IPS-18a (cell line): Measurements from ENCODE around the gene ESRRA.
A peak's percentile ranks its signal among the peaks of the same experiment; 100 is the strongest.
"Not testable (repeated sequence)": the region's sequence is repeated elsewhere in the genome, so short reads cannot be mapped to it uniquely, and the experiment has no call there.

ENCODE experiments used
- H3K27ac ChIP-seq: one replicate; pipeline ENCODE4 v1.5.1; 2013; ENCODE audit warnings: low read length
- H3K27me3 ChIP-seq: one replicate; pipeline ENCODE4 v1.6.1; 2013; ENCODE audit warnings: mild to moderate bottlenecking, low read length; ENCODE audit not compliant: control insufficient read depth, insufficient read depth
- H3K36me3 ChIP-seq: one replicate; pipeline ENCODE4 v1.6.1; 2013; ENCODE audit warnings: low read depth, low read length; ENCODE audit not compliant: control insufficient read depth
- H3K4me1 ChIP-seq: one replicate; pipeline ENCODE4 v1.6.1; 2013; ENCODE audit warnings: low read depth, low read length; ENCODE audit not compliant: control insufficient read depth
- H3K4me3 ChIP-seq: one replicate; pipeline ENCODE4 v1.5.1; 2013; ENCODE audit warnings: low read length
- H3K9ac ChIP-seq: one replicate; pipeline ENCODE4 v1.6.1; 2013; ENCODE audit warnings: mild to moderate bottlenecking, low read length, moderate library complexity
- H3K9me3 ChIP-seq: one replicate; pipeline ENCODE4 v1.6.1; 2013; ENCODE audit warnings: low read depth, low read length; ENCODE audit not compliant: control insufficient read depth

ESRRA gene

DNA sequence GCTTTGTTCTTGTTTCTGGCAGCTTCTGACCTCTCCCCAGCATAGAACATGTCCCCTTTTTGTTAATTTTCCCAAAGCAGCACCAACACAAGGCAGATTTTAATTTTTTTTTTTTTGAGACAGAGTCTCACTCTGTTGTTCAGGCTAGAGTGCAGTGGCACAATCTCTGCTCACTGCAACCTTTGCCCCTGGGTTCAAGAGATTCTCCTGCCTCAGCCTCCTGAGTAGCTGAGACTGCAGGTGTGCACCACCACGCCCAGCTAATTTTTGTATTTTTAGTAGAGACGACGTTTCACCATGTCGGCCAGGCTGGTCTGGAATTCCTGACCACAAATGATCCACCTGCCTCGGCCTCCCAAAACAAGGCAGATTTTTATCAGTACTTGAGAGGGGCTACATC lies 2.5 kb downstream of the ESRRA start:
- not testable (repeated sequence) for H3K36me3 ChIP-seq, H3K9ac ChIP-seq, H3K9me3 ChIP-seq, H3K27me3 ChIP-seq, H3K27ac ChIP-seq, H3K4me3 ChIP-seq
- peaks cover 10% of the 10 kb centered on the region for H3K4me1 ChIP-seq

- H3K27ac ChIP-seq, result no peak overlapping the region
- no peaks in the 10 kb centered on the region for H3K4me1 ChIP-seq
- no peak overlapping the region for H3K9ac ChIP-seq
- no peak overlapping the region for H3K4me3 ChIP-seq
- no peaks in the 10 kb centered on the region for H3K27me3 ChIP-seq
- H3K36me3 ChIP-seq, result peaks cover 12% of the 10 kb centered on the region
- no peaks in the 10 kb centered on the region for H3K9me3 ChIP-seq
These were observed 7.6 kb downstream of the ESRRA start for GRCh38 chr11:64312947-64313346.

DNA sequence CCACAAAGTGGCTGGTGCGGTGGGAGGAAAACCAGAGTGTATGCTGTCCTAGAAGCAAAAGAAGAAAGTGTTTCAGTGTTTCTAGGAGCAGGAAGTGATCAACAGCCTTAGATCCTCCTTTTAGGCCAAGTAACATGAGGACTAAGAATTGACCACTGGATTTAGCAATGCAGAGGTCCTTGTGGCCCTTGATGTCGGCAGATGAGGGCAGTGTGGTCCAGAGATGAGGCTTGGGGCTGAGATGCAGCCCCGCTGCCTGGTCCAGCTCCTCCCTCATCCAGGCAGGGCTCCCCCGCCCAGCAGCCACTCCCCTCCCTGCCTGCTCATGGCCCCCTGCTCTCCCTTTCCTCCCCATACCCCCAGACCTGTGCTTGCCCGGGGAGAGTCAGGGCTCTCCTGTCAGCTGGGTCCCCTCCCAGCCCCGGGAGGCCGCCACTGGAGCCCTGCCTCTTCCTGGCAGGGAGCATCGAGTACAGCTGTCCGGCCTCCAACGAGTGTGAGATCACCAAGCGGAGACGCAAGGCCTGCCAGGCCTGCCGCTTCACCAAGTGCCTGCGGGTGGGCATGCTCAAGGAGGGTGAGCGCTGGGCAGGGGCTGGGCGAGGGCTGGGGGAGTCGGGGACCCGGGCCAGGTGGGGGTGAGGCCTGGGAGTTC lies 8.3 kb downstream of the ESRRA start:
- Histone ChIP-seq H3K9me3 (no peaks in the 10 kb centered on the region), H3K27me3 (no peaks in the 10 kb centered on the region), H3K4me1 (no peaks in the 10 kb centered on the region), H3K9ac (no peak overlapping the region), H3K36me3 (peaks cover 12% of the 10 kb centered on the region), H3K27ac (no peak overlapping the region), H3K4me3 (no peak overlapping the region)

GRCh38 chr11:64314146-64314804 lies 9.0 kb downstream of the ESRRA start:
- Histone ChIP-seq H3K9me3 (no peaks in the 10 kb centered on the region), H3K4me3 (no peak overlapping the region), H3K36me3 (peaks cover 12% of the 10 kb centered on the region), H3K27me3 (no peaks in the 10 kb centered on the region), H3K27ac (no peak overlapping the region), H3K9ac (no peak overlapping the region), H3K4me1 (peaks cover 5% of the 10 kb centered on the region)

- Histone ChIP-seq H3K27ac (no peak overlapping the region), H3K4me3 (no peak overlapping the region), H3K9ac (no peak overlapping the region), H3K27me3 (no peaks in the 10 kb centered on the region), H3K4me1 (peaks cover 6% of the 10 kb centered on the region), H3K9me3 (no peaks in the 10 kb centered on the region), H3K36me3 (peaks cover 12% of the 10 kb centered on the region)
These were observed 9.7 kb downstream of the ESRRA start for GRCh38 chr11:64314805-64315561.

- H3K27ac ChIP-seq, H3K4me1 ChIP-seq, H3K9ac ChIP-seq, H3K27me3 ChIP-seq, H3K9me3 ChIP-seq: not testable (repeated sequence)
- peaks cover 15% of the 10 kb centered on the region for H3K36me3 ChIP-seq
- H3K4me3 ChIP-seq, result peak overlapping the region; percentile 98
These were observed 10.6 kb downstream of the ESRRA start for GRCh38 chr11:64315667-64316526.

DNA sequence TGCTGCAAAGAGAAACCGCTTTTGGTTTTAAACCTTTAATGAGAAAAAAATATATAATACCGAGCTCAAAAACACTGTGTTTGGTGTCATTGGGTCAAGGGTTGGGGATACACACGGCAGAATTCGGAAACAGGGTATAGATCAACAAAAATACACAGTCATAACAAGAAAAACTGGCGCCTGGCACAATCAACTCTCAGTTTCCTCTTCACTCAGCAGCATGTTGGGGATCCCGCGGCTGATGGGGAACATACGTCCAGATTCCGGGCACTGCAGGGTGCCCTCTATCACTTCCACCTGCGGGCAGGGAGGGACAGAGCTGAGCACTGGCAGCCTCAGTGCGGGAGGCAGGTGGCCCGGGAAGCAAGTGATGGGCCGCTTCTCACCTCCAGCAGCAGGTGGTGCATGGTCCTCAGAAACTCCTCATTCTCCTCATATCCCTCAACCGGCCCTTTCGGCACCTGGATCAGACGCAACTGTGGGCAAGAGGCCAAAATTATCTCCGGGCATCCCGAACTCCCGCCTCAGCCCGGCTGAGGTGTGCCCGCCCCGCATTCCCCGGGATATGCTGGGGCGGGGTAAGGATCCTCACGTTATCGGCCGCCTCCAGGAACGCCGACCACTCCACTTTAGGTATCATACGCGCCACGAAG lies 11.5 kb downstream of the ESRRA start:
- peaks cover 6% of the 10 kb centered on the region for H3K4me1 ChIP-seq
- peak overlapping the region; percentile 92 for H3K9ac ChIP-seq
- H3K9me3 ChIP-seq, result no peaks in the 10 kb centered on the region
- peaks cover 24% of the 10 kb centered on the region for H3K36me3 ChIP-seq
- peak overlapping the region; percentile 46 for H3K27ac ChIP-seq
- H3K27me3 ChIP-seq, result no peaks in the 10 kb centered on the region
- H3K4me3 ChIP-seq, result peak overlapping the region; percentile 98

GRCh38 chr11:64317325-64317960 lies 12.1 kb downstream of the ESRRA start, which contains the start of gene TRMT112:
Gene TRMT112 (minus strand): TSS chr11:64317559. CDS start chr11:64317526, 33 bp downstream.
- peak within 1 kb of the TSS; percentile 94 for H3K27ac ChIP-seq
- no peaks in the 10 kb centered on the region for H3K27me3 ChIP-seq
- no peaks in the 10 kb centered on the region for H3K9me3 ChIP-seq
- H3K9ac ChIP-seq, result peak within 1 kb of the TSS; percentile 92
- peaks cover 6% of the 10 kb centered on the region for H3K4me1 ChIP-seq
- H3K4me3 ChIP-seq, result peak within 1 kb of the TSS; percentile 98
- peaks cover 24% of the 10 kb centered on the region for H3K36me3 ChIP-seq

- Histone ChIP-seq H3K36me3 (peaks cover 24% of the 10 kb centered on the region), H3K9me3 (no peaks in the 10 kb centered on the region), H3K9ac (peak within 1 kb of the TSS; percentile 92), H3K4me1 (peaks cover 6% of the 10 kb centered on the region), H3K27ac (peak within 1 kb of the TSS; percentile 94), H3K27me3 (no peaks in the 10 kb centered on the region), H3K4me3 (peak within 1 kb of the TSS; percentile 98)
These were observed 12.8 kb downstream of the ESRRA start, which contains the start of gene PRDX5 for GRCh38 chr11:64317961-64318765. Gene PRDX5 (plus strand): TSS chr11:64318121. CDS start chr11:64318216, 95 bp downstream.
